BE2C (cell line): Measurements from ENCODE around the gene NUB1.

Experiments
- DNase-seq: peaks from one replicate; pipeline ENCODE4 v3.0.0-alpha.2; 2020
- H3K27me3 ChIP-seq: fragments of 250-450 bp; sonication (Bioruptor Pico); 2 replicates; pipeline ENCODE4 v1.5.1; 2020; ENCODE audit warnings: mild to moderate bottlenecking
- H3K36me3 ChIP-seq: fragments of 250-450 bp; sonication (Bioruptor Pico); 2 replicates; pipeline ENCODE4 v1.5.1; 2020; ENCODE audit warnings: mild to moderate bottlenecking
- H3K4me1 ChIP-seq: fragments of 250-450 bp; sonication (Bioruptor Pico); 2 replicates; pipeline ENCODE4 v1.5.1; 2020
- H3K4me3 ChIP-seq: 2 replicates; pipeline ENCODE4 v1.5.1; 2011; ENCODE audit warnings: low read depth, low read length
- H3K9me3 ChIP-seq: fragments of 250-450 bp; sonication (Bioruptor Pico); 2 replicates; pipeline ENCODE4 v1.5.1; 2020
- CTCF ChIP-seq: IDR thresholded peaks from 2 replicates; pipeline ENCODE4 v1.5.1; 2012; ENCODE audit warnings: mild to moderate bottlenecking, low read depth, low read length

NUB1 gene

GRCh38 chr7:151406051-151406875 is 64.7 kb downstream of the NUB1 start:
- no peak for TF ChIP-seq CTCF
- Histone ChIP-seq H3K9me3 (no peaks in the 10 kb centered on the region; the same call in 1 of the 2 replicates), H3K27me3 (peaks cover 31% of the 10 kb centered on the region), H3K36me3 (no peaks in the 10 kb centered on the region), H3K4me3 (no peak overlapping the region), H3K4me1 (no peaks in the 10 kb centered on the region)
- DNase-seq = no peak

- H3K4me1 ChIP-seq = no peaks in the 10 kb centered on the region
- TF ChIP-seq CTCF = no peak
- H3K27me3 ChIP-seq = peaks cover 38% of the 10 kb centered on the region
- H3K9me3 ChIP-seq = no peaks in the 10 kb centered on the region
- no peak for DNase-seq
- no peaks in the 10 kb centered on the region for H3K36me3 ChIP-seq
- no peak overlapping the region for H3K4me3 ChIP-seq
These were observed 65.4 kb downstream of the NUB1 start for GRCh38 chr7:151406886-151407583.

GRCh38 chr7:151408498-151408838 is 66.9 kb downstream of the NUB1 start:
- H3K4me1 ChIP-seq = no peaks in the 10 kb centered on the region
- no peaks in the 10 kb centered on the region for H3K9me3 ChIP-seq
- DNase-seq = no peak
- peaks cover 42% of the 10 kb centered on the region for H3K27me3 ChIP-seq
- TF ChIP-seq CTCF = no peak
- no peak overlapping the region for H3K4me3 ChIP-seq
- no peaks in the 10 kb centered on the region for H3K36me3 ChIP-seq

GRCh38 chr7:151408839-151409666 is 67.4 kb downstream of the NUB1 start:
- Histone ChIP-seq H3K4me3 (peak overlapping the region; percentile 59), H3K4me1 (no peaks in the 10 kb centered on the region)

GRCh38 chr7:151409667-151410404 is 68.2 kb downstream of the NUB1 start, which contains the start of gene WDR86:
Gene WDR86 (minus strand): TSS chr7:151410038. CDS start chr7:151409589, 449 bp downstream.
- Histone ChIP-seq H3K9me3 (no peaks in the 10 kb centered on the region), H3K36me3 (no peaks in the 10 kb centered on the region), H3K27me3 (peaks cover 44% of the 10 kb centered on the region), H3K4me3 (peak within 1 kb of the TSS; percentile 59), H3K4me1 (no peaks in the 10 kb centered on the region)
- TF ChIP-seq CTCF = no peak
- no peak for DNase-seq

More at GRCh38 chr7:151408839-151409666, 67.4 kb downstream of the NUB1 start:
- no peak for DNase-seq
- H3K36me3 ChIP-seq = no peaks in the 10 kb centered on the region
- H3K27me3 ChIP-seq = peaks cover 44% of the 10 kb centered on the region
- no peak for TF ChIP-seq CTCF
- no peaks in the 10 kb centered on the region for H3K9me3 ChIP-seq
